Endodermal cell (in vitro differentiated cells): Measurements from ENCODE around the gene KCNS3. TPM values are rescaled to one million over a fixed set of nuclear protein-coding genes. Genes with fewer than 3 reads are reported as not detected.

Experiments
- DNase-seq: peaks from one replicate; pipeline ENCODE4 v3.0.0-alpha.2; 2017
- H3K27ac ChIP-seq: 2 replicates; pipeline ENCODE4 v1.5.1; 2013; ENCODE audit warnings: mild to moderate bottlenecking, low read depth, low read length, moderate library complexity
- H3K27me3 ChIP-seq: 2 replicates; pipeline ENCODE4 v1.6.1; 2013; ENCODE audit warnings: mild to moderate bottlenecking, low read length, moderate library complexity; ENCODE audit not compliant: insufficient read depth, control insufficient read depth, poor library complexity, severe bottlenecking
- H3K36me3 ChIP-seq: 2 replicates; pipeline ENCODE4 v1.7.0; 2013; ENCODE audit warnings: mild to moderate bottlenecking, low read length, moderate library complexity; ENCODE audit not compliant: control insufficient read depth, insufficient read depth
- H3K4me1 ChIP-seq: one replicate; pipeline ENCODE4 v1.7.0; 2013; ENCODE audit warnings: low read length; ENCODE audit not compliant: control insufficient read depth, insufficient read depth
- H3K4me3 ChIP-seq: 2 replicates; pipeline ENCODE4 v1.5.1; 2013; ENCODE audit warnings: mild to moderate bottlenecking, low read length, moderate library complexity
- H3K9ac ChIP-seq: 2 replicates; pipeline ENCODE4 v1.6.1; 2013; ENCODE audit warnings: mild to moderate bottlenecking, low read length, moderate library complexity; ENCODE audit not compliant: poor library complexity, severe bottlenecking; ENCODE audit errors: extremely low read depth
- H3K9me3 ChIP-seq: 2 replicates; pipeline ENCODE4 v1.6.1; 2013; ENCODE audit warnings: mild to moderate bottlenecking, low read length, moderate library complexity; ENCODE audit not compliant: control insufficient read depth
- H3K27ac Mint-ChIP-seq: 2 replicates; pipeline ENCODE4 v1.8.0; 2020; ENCODE audit warnings: mixed read lengths
- H3K27me3 Mint-ChIP-seq: 2 replicates; pipeline ENCODE4 v1.8.0; 2021; ENCODE audit warnings: mild to moderate bottlenecking, mixed read lengths; ENCODE audit not compliant: insufficient read depth
- H3K36me3 Mint-ChIP-seq: 2 replicates; pipeline ENCODE4 v1.8.0; 2020; ENCODE audit warnings: low read depth, mixed read lengths
- H3K4me1 Mint-ChIP-seq: 2 replicates; pipeline ENCODE4 v1.8.0; 2020; ENCODE audit warnings: mixed read lengths
- H3K4me3 Mint-ChIP-seq: 2 replicates; pipeline ENCODE4 v1.8.0; 2020; ENCODE audit warnings: mild to moderate bottlenecking, moderate library complexity, mixed read lengths
- H3K9me3 Mint-ChIP-seq: 2 replicates; pipeline ENCODE4 v1.8.0; 2020; ENCODE audit warnings: mild to moderate bottlenecking, mixed read lengths
- CTCF ChIP-seq: fragments of 200-600 bp; sonication (generic); conservative IDR thresholded peaks from 2 replicates; pipeline ENCODE4 v1.5.0; 2021; ENCODE audit warnings: antibody characterized with exemption, mild to moderate bottlenecking
- WGBS, 2 experiments: methylation state at CpG; one replicate each; pipeline versions ENCODE4 v1.1.5 to v1.1.7; 2013; ENCODE audit warnings: missing lambda C conversion rate in 2 of 2, mixed read lengths in 1 of 2; ENCODE audit not compliant: insufficient coverage in 1 of 2, insufficient read length in 1 of 2; 5-methylcytosine and 5-hydroxymethylcytosine counted together
- long read RNA-seq, 4 experiments: library from polyadenylated mRNA in 2 of 4; library from RNA in 1 of 4; library from capped mRNA in 1 of 4; stranded (forward) in 3 of 4; unstranded in 1 of 4; transcript quantifications; one replicate each; pipeline ENCODE4 v2.0.0, GENCODE V29; 2020 to 2021; ENCODE audit warnings: inconsistent platforms in 1 of 4
- polyA plus RNA-seq, 2 experiments: library from polyadenylated mRNA; stranded (reverse); fragments of 50-300 nt; gene quantifications; one replicate each; pipeline ENCODE4 v1.2.3, GENCODE V29; 2013
- total RNA-seq, 2 donors: library from RNA; stranded (reverse); fragmentation: NEBNext Ultra II Directional in 1 of 2; extraction: Animal tissue kit (Norgen Biotek cat#: 25700) in 1 of 2; gene quantifications; 2 replicates in 1 of 2; 3 replicates in 1 of 2; pipeline ENCODE4 v1.2.1, GENCODE V29; 2021

Gene KCNS3, protein sequence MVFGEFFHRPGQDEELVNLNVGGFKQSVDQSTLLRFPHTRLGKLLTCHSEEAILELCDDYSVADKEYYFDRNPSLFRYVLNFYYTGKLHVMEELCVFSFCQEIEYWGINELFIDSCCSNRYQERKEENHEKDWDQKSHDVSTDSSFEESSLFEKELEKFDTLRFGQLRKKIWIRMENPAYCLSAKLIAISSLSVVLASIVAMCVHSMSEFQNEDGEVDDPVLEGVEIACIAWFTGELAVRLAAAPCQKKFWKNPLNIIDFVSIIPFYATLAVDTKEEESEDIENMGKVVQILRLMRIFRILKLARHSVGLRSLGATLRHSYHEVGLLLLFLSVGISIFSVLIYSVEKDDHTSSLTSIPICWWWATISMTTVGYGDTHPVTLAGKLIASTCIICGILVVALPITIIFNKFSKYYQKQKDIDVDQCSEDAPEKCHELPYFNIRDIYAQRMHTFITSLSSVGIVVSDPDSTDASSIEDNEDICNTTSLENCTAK
- total RNA-seq = 10 to 100 TPM; 10.7 to 11.1 TPM
- 3.0 TPM for polyA plus RNA-seq (2013, experiment 1 of 2)
- polyA plus RNA-seq (2013, experiment 2 of 2) = 2.4 TPM
- long read RNA-seq, experiment 1, transcript KCNS3-201 (3 exons, 2,333 nt) = major isoform, 5 of 9 reads
- long read RNA-seq, experiment 1, partial matches to known transcripts = 0 of 9 reads
- long read RNA-seq, experiment 1, other reads (novel, unspliced or antisense) = 4 of 9 reads
- long read RNA-seq, experiment 2, transcript KCNS3-201 (3 exons, 2,333 nt) = major isoform, 13 of 16 reads
- long read RNA-seq, experiment 2, partial matches to known transcripts = 1 of 16 reads
- long read RNA-seq, experiment 2, other reads (novel, unspliced or antisense) = 2 of 16 reads
- long read RNA-seq, experiment 3, transcript KCNS3-201 (3 exons, 2,333 nt) = major isoform, 86 of 106 reads
- long read RNA-seq, experiment 3, partial matches to known transcripts = 4 of 106 reads
- long read RNA-seq, experiment 3, other reads (novel, unspliced or antisense) = 12 of 106 reads
- long read RNA-seq, experiment 4, partial matches to known transcripts = 0 of 3 reads
- long read RNA-seq, experiment 4, other reads (novel, unspliced or antisense) = 3 of 3 reads

- Mint-ChIP-seq H3K36me3 (no peaks in the 10 kb centered on the region), H3K27ac (peak within 1 kb of the TSS; percentile 91), H3K27me3 (peaks cover 40% of the 10 kb centered on the region), H3K4me1 (peaks cover 33% of the 10 kb centered on the region), H3K9me3 (peaks cover 2% of the 10 kb centered on the region), H3K4me3 (peak within 1 kb of the TSS; percentile 78)
- H3K9ac ChIP-seq = no peak within 1 kb of the TSS
- no peaks in the 10 kb centered on the region for H3K9me3 ChIP-seq
- TF ChIP-seq CTCF = no peak
- H3K27ac ChIP-seq = no peak within 1 kb of the TSS
- peaks cover 2% of the 10 kb centered on the region for H3K4me1 ChIP-seq
- peaks cover 64% of the 10 kb centered on the region for H3K27me3 ChIP-seq
- no peaks in the 10 kb centered on the region for H3K36me3 ChIP-seq
- peak within 1 kb of the TSS; percentile 82 for H3K4me3 ChIP-seq
- WGBS, 2 experiments = 0 to 2% methylated on average over 23 to 106 of the region's 106 CpGs
- DNase-seq = peak; percentile 84
These were observed at the start of gene KCNS3 for GRCh38 chr2:17878281-17879136. Gene KCNS3, plus strand, starts transcription at chr2:17878667. Its CDS starts 52,342 bp downstream, at chr2:17931009.

GRCh38 chr2:17830053-17831034 lies 48.1 kb upstream of the KCNS3 start:
- no peak overlapping the region for H3K4me3 ChIP-seq
- 19 to 24% methylated on average over 31 to 37 of the region's 37 CpGs for WGBS, 2 experiments
- Mint-ChIP-seq H3K4me1 (peaks cover 17% of the 10 kb centered on the region), H3K9me3 (no peaks in the 10 kb centered on the region), H3K27ac (no peak overlapping the region), H3K27me3 (peaks cover 46% of the 10 kb centered on the region), H3K36me3 (no peaks in the 10 kb centered on the region), H3K4me3 (no peak overlapping the region)
- DNase-seq = peak; percentile 98
- no peaks in the 10 kb centered on the region for H3K9me3 ChIP-seq
- TF ChIP-seq CTCF = peak; percentile 97
- H3K27ac ChIP-seq = no peak overlapping the region
- H3K27me3 ChIP-seq = peaks cover 38% of the 10 kb centered on the region
- no peak overlapping the region for H3K9ac ChIP-seq
- no peaks in the 10 kb centered on the region for H3K36me3 ChIP-seq
- no peaks in the 10 kb centered on the region for H3K4me1 ChIP-seq
